H1 (cell line): ENCODE measurements around the gene MCL1.

Experiments
- EGR1 ChIP-seq: IDR thresholded peaks from 2 replicates; pipeline ENCODE4 v1.6.1; 2011; ENCODE audit warnings: low read depth, low read length, borderline replicate concordance
- EP300 ChIP-seq, 2 experiments: IDR thresholded peaks; 1 replicate in 1 of 2; 2 replicates in 1 of 2; pipeline ENCODE4 v1.6.1; 2011 to 2012; ENCODE audit warnings: low read depth in 2 of 2, low read length in 2 of 2, mild to moderate bottlenecking in 2 of 2, borderline replicate concordance in 1 of 2, inconsistent platforms in 1 of 2, moderate library complexity in 1 of 2
- EZH2 ChIP-seq: fragments of 200-600 bp; sonication (generic); IDR thresholded peaks from 2 replicates; pipeline ENCODE4 v1.7.1; 2012; ENCODE audit warnings: low read depth, mild to moderate bottlenecking, moderate library complexity, low read length, inconsistent platforms; ENCODE audit not compliant: severe bottlenecking
- FOSL1 ChIP-seq: IDR thresholded peaks from 2 replicates; pipeline ENCODE4 v1.6.1; 2011; ENCODE audit warnings: mild to moderate bottlenecking, low read depth, low read length, moderate library complexity; ENCODE audit not compliant: insufficient read depth
- GABPA ChIP-seq: IDR thresholded peaks from 2 replicates; pipeline ENCODE4 v1.6.1; 2011; ENCODE audit warnings: mild to moderate bottlenecking, low read length, moderate library complexity, borderline replicate concordance; ENCODE audit not compliant: insufficient read depth
- JUN ChIP-seq: IDR thresholded peaks from 2 replicates; pipeline ENCODE4 v1.6.1; 2011; ENCODE audit warnings: low read depth, mild to moderate bottlenecking, improper control_type of control experiment, low read length
- POLR2A ChIP-seq, 2 experiments: IDR thresholded peaks; 1 replicate in 1 of 2; 2 replicates in 1 of 2; pipeline ENCODE4 v1.6.1; 2011; ENCODE audit warnings: low read depth in 2 of 2, low read length in 2 of 2, mild to moderate bottlenecking in 2 of 2; ENCODE audit errors: control extremely low read depth in 1 of 2
- RBBP5 ChIP-seq: IDR thresholded peaks from 2 replicates; pipeline ENCODE4 v1.7.1; 2012; ENCODE audit warnings: low read depth, mild to moderate bottlenecking, inconsistent platforms, low read length, moderate library complexity, borderline replicate concordance
- TAF7 ChIP-seq: optimal IDR thresholded peaks from 2 replicates; pipeline ENCODE3; 2011; ENCODE audit warnings: low read depth, mild to moderate bottlenecking, inconsistent platforms, low read length, moderate library complexity, borderline replicate concordance
- YY1 ChIP-seq: IDR thresholded peaks from 2 replicates; pipeline ENCODE4 v1.6.1; 2011; ENCODE audit warnings: low read depth, mild to moderate bottlenecking, low read length
- TF ChIP-seq, protein P1 (sequence below), 3 experiments: IDR thresholded peaks; 1 replicate in 2 of 3; 2 replicates in 1 of 3; pipeline versions ENCODE4 v1.5.1 to v1.6.1; 2011; ENCODE audit warnings: low read length in 3 of 3, mild to moderate bottlenecking in 3 of 3, inconsistent platforms in 2 of 3, low read depth in 1 of 3, moderate library complexity in 1 of 3; ENCODE audit not compliant: insufficient read depth in 1 of 3; ENCODE audit errors: control extremely low read depth in 1 of 3
- TF ChIP-seq, protein P2 (sequence below): IDR thresholded peaks from 2 replicates; pipeline ENCODE4 v1.6.1; 2012; ENCODE audit warnings: inconsistent platforms
- TF ChIP-seq, protein P3 (sequence below): IDR thresholded peaks from 2 replicates; pipeline ENCODE4 v1.6.1; 2012; ENCODE audit warnings: low read length, inconsistent platforms

DNA sequence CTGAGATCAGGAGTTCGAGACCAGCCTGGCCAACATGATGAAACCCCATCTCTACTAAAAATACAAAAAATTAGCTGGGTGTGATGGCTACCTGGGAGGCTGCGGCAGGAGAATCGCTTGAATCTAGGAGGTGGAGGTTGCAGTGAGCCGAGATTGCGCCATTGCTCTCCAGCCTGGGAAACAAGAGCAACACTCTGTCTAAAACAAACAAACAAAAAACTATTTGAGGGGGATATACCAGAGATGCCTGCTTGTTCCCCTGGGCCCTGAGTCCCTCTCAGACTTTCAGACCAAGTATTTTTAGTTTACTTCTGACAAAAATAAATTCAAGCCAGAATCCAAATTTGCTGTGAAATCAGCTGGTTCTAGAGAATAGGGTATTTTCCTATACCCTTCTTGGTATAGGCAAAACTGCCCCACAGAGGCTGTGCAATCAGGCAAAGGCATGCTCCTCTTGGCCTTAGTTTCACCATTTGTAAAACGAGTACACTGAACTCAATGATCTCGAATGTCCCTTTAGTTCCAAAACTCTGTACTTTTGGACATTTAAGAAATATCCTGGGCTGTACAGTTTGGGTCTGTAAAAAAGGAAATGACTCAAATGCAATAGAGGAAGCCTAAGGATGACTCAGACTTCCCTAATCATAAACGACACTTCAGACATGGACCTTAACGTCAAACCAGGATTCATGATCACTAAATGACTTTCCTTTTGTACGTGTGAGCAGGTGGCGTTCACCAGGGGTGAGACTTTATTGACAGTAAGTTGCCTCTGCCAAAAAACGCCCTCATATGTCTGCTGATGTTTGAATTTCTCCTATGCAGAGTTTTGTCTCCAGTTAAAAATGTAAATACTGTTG lies 33.9 kb upstream of the MCL1 start:
- no peak for TF ChIP-seq POLR2A (IDR thresholded peaks at IDR 0.05; ENCODE audit: control extremely low read depth in 1 of 2, low read depth in 2 of 2, low read length in 2 of 2)
- no peak for TF ChIP-seq YY1
- no peak for TF ChIP-seq TAF7
- TF ChIP-seq RBBP5 = no peak
- TF ChIP-seq, protein P1, sequence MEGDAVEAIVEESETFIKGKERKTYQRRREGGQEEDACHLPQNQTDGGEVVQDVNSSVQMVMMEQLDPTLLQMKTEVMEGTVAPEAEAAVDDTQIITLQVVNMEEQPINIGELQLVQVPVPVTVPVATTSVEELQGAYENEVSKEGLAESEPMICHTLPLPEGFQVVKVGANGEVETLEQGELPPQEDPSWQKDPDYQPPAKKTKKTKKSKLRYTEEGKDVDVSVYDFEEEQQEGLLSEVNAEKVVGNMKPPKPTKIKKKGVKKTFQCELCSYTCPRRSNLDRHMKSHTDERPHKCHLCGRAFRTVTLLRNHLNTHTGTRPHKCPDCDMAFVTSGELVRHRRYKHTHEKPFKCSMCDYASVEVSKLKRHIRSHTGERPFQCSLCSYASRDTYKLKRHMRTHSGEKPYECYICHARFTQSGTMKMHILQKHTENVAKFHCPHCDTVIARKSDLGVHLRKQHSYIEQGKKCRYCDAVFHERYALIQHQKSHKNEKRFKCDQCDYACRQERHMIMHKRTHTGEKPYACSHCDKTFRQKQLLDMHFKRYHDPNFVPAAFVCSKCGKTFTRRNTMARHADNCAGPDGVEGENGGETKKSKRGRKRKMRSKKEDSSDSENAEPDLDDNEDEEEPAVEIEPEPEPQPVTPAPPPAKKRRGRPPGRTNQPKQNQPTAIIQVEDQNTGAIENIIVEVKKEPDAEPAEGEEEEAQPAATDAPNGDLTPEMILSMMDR (IDR thresholded peaks at IDR 0.05; ENCODE audit: control extremely low read depth in 1 of 3, insufficient read depth in 1 of 3, low read depth in 1 of 3, low read length in 3 of 3) = no peak
- no peak for TF ChIP-seq FOSL1
- TF ChIP-seq EGR1 = no peak
- TF ChIP-seq GABPA = no peak
- TF ChIP-seq EZH2 = no peak
- TF ChIP-seq, protein P2, sequence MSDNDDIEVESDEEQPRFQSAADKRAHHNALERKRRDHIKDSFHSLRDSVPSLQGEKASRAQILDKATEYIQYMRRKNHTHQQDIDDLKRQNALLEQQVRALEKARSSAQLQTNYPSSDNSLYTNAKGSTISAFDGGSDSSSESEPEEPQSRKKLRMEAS = no peak
- no peak for TF ChIP-seq EP300 (IDR thresholded peaks at IDR 0.05; ENCODE audit: borderline replicate concordance in 1 of 2, low read depth in 2 of 2, low read length in 2 of 2)
- TF ChIP-seq, protein P3, sequence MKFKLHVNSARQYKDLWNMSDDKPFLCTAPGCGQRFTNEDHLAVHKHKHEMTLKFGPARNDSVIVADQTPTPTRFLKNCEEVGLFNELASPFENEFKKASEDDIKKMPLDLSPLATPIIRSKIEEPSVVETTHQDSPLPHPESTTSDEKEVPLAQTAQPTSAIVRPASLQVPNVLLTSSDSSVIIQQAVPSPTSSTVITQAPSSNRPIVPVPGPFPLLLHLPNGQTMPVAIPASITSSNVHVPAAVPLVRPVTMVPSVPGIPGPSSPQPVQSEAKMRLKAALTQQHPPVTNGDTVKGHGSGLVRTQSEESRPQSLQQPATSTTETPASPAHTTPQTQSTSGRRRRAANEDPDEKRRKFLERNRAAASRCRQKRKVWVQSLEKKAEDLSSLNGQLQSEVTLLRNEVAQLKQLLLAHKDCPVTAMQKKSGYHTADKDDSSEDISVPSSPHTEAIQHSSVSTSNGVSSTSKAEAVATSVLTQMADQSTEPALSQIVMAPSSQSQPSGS = no peak
- TF ChIP-seq JUN = no peak
